ENCODE measurements around the gene MEF2C. TPM values are rescaled to one million over a fixed set of nuclear protein-coding genes. Genes with fewer than 3 reads are reported as not detected.

The MEF2C gene
- total RNA-seq, 4 donors from 2014 or later, result 51.0 to 78.6 (median 65.7) TPM

DNA sequence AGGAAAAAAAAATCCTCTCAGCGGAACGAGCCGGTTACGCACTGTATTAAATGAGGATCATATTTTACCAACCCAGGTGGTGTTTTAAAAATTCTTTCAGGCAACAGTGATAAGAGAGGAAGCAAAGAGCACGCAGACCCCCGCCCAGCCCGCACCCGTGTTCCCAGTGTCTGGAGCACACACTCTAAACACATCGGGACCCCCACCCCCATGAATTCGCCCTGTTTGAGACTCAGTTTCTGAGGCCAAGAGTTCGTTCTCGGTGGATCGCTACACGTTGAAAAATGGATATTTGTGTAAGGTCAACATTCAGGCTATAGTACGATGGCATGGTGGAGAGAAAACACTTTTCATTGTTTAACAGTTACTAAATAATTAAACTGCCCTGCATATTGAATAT, 196.3 kb downstream of the MEF2C start:
- intact Hi-C loops (cut with DNase I), result no loop called here
- no peaks in the 10 kb centered on the region for H3K36me3 ChIP-seq
- no peak overlapping the region for H3K4me3 ChIP-seq (replicated peaks in 1 of 3)
- H3K4me1 ChIP-seq, result peaks cover 4 to 20% of the 10 kb centered on the region in 2 donors
- H3K27me3 ChIP-seq, result peaks cover 86% of the 10 kb centered on the region
- no peak for TF ChIP-seq POLR2A (IDR thresholded peaks at IDR 0.05)
- TF ChIP-seq, protein P1, sequence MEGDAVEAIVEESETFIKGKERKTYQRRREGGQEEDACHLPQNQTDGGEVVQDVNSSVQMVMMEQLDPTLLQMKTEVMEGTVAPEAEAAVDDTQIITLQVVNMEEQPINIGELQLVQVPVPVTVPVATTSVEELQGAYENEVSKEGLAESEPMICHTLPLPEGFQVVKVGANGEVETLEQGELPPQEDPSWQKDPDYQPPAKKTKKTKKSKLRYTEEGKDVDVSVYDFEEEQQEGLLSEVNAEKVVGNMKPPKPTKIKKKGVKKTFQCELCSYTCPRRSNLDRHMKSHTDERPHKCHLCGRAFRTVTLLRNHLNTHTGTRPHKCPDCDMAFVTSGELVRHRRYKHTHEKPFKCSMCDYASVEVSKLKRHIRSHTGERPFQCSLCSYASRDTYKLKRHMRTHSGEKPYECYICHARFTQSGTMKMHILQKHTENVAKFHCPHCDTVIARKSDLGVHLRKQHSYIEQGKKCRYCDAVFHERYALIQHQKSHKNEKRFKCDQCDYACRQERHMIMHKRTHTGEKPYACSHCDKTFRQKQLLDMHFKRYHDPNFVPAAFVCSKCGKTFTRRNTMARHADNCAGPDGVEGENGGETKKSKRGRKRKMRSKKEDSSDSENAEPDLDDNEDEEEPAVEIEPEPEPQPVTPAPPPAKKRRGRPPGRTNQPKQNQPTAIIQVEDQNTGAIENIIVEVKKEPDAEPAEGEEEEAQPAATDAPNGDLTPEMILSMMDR (IDR thresholded peaks at IDR 0.05), result no peak
- no peaks in the 10 kb centered on the region for H3K9me3 ChIP-seq
- H3K27ac ChIP-seq, result no peak overlapping the region
- DNase-seq, result no peak
- WGBS, 2 donors, result 11 to 14% methylated on average over 15 of the region's 15 CpGs

DNA sequence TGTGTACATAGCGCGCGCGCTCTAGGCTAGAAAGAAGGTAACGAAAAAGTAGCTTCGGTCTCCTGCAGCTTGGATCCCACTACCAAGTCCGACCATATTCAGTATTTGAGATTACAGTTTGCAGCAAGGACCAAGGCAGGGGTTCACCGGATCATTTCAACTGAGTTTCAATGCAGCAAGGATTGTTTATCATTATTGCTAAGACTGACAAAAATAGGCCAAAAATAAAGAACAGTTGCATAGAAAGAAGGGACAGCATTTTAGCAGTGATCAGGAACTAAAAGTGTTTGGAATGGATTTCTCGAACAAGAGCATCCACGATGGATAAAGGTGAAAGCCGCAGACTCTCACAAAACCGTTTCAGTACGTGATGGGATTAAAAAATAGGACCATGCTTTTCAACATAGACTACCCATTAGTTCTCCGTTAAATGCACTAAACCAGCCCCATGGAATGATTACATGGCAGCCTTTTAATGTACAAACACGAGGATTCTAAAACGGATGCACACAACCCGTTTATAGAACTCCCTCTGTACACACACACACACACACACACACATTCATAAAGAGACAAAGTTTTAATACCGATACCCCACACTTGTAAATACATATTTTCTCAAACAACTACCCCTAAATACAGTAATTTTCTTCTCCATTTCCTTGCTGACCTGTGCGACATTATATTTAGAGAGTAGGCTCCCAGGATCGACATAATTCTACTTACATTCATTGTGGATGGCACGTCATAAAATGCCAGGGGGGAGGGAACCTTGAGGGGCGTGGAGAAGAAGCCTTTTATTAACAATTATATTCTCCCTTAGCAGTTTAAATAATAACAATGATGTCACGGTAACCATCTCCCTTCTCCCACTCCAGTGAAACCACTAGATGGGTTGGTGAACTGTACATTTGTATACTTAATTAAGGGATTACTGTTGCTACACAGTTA, 197.1 kb downstream of the MEF2C start:
- Histone ChIP-seq H3K36me3 (no peaks in the 10 kb centered on the region), H3K4me3 (replicated peaks in 1 of 3) (no peak overlapping the region), H3K27me3 (peaks cover 85% of the 10 kb centered on the region), H3K27ac (no peak overlapping the region), H3K4me1 (peaks cover 4 to 12% of the 10 kb centered on the region in 2 donors), H3K9me3 (no peaks in the 10 kb centered on the region)
- WGBS, 2 donors, result 9 to 12% methylated on average over 23 of the region's 23 CpGs
- TF ChIP-seq, protein P1 (IDR thresholded peaks at IDR 0.05), result no peak
- TF ChIP-seq POLR2A (IDR thresholded peaks at IDR 0.05), result no peak
- intact Hi-C loops (cut with DNase I), result no loop called here
- no peak for DNase-seq

DNA sequence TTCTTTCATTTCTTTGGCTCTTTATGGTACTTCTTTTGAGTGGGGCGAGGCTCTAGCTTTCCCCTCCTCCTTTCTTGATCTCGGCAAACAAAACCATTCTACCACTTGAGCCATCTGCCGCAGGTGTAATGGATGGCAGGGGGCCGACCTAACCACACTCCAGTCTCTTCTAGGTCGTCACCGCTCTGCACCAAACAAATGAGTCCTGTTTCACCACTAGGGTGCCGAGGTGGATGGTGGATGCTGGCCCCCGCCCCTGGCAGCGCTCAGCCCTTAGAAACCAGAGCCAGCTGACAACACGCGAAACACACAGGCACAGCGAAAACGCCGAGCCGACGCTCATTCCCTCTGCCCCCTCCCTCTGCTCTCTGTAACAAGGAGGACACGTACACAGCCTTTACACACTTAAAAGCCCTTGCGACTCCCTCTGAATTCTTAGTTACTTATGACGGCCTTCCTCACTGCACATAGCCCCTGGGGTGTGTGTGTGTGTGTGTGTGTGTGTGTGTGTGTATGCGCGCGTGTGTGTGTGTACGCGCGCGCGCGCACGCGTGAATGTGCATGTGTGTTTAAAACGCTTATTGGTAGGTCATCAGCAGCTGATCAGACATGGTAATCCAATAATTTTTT, 199.4 kb downstream of the MEF2C start:
- H3K27me3 ChIP-seq, result peaks cover 80% of the 10 kb centered on the region
- DNase-seq, result no peak
- intact Hi-C loops (cut with DNase I), result loop anchor here (5.0 kb wide), 1 partner anchor 536 kb away; no protein-coding TSS in a partner anchor
- TF ChIP-seq, protein P1 (IDR thresholded peaks at IDR 0.05), result no peak
- no peak for TF ChIP-seq POLR2A (IDR thresholded peaks at IDR 0.05)
- no peaks in the 10 kb centered on the region for H3K9me3 ChIP-seq
- 5 to 8% methylated on average over 31 of the region's 31 CpGs for WGBS, 2 donors
- H3K4me3 ChIP-seq (replicated peaks in 1 of 3), result no peak overlapping the region
- no peaks in the 10 kb centered on the region for H3K36me3 ChIP-seq
- H3K4me1 ChIP-seq, result peaks cover 6 to 7% of the 10 kb centered on the region in 2 donors
- H3K27ac ChIP-seq, result no peak overlapping the region

DNA sequence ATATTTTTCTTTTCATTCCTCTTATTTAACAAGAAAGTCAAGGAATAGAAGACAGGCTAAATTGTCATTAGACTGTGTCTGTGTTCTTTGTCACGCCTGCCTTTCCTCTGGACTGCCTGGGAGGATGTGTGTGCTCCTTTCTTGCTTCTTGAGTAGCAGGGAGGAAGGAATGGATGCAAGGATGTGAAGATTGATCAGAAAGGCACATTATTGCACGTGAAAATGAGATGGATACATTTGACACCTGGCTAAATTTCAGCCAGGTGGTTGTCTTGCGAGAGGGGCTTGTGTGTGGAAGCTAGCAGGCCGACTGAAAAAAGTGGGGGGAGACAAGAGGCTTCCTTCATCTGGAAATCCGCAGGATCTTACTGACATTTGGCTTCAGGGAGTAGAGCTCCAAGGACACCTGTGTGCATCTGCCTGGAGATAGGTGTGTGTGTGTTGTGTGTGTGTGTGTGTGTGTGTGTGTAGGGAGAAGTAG, 200.1 kb downstream of the MEF2C start:
- intact Hi-C loops (cut with DNase I), result loop anchor here (5.0 kb wide), 1 partner anchor 536 kb away; no protein-coding TSS in a partner anchor
- WGBS, 2 donors, result 15 to 17% methylated on average over 5 of the region's 5 CpGs

More for the DNA sequence above, 200.1 kb downstream of the MEF2C start:
- no peak overlapping the region for H3K27ac ChIP-seq
- peaks cover 80% of the 10 kb centered on the region for H3K27me3 ChIP-seq
- peaks cover 6 to 7% of the 10 kb centered on the region in 2 donors for H3K4me1 ChIP-seq
- no peak overlapping the region for H3K4me3 ChIP-seq (replicated peaks in 1 of 3)
- H3K9me3 ChIP-seq, result no peaks in the 10 kb centered on the region
- no peak for DNase-seq
- H3K36me3 ChIP-seq, result no peaks in the 10 kb centered on the region
- TF ChIP-seq POLR2A (IDR thresholded peaks at IDR 0.05), result no peak
- TF ChIP-seq, protein P1 (IDR thresholded peaks at IDR 0.05), result no peak
